GF-D8 (cell line): ENCODE data around the gene CPEB4.
A peak's percentile ranks its signal among the peaks of the same experiment; 100 is the strongest.

Experiments
- DNase-seq: peaks from one replicate; lab custom pipeline; 2025; lab: John Stamatoyannopoulos, UW

The CPEB4 gene

GRCh38 chr5:173887610-173888472 lies at the start of gene CPEB4:
Gene CPEB4 (plus strand): TSS chr5:173888349. CDS start chr5:173889734, 1,385 bp downstream.
- peak; percentile 96 for DNase-seq

- no peak for DNase-seq
Observed at GRCh38 chr5:173839117-173839713, 48.9 kb upstream of the CPEB4 start.

GRCh38 chr5:173840111-173840983 lies 47.8 kb upstream of the CPEB4 start:
- DNase-seq: no peak

GRCh38 chr5:173841710-173842109 lies 46.4 kb upstream of the CPEB4 start:
- DNase-seq: no peak

- no peak for DNase-seq
Observed at GRCh38 chr5:173843794-173844193, 44.4 kb upstream of the CPEB4 start.

- no peak for DNase-seq
Observed at GRCh38 chr5:173845321-173845720, 42.8 kb upstream of the CPEB4 start.

GRCh38 chr5:173846929-173847501 lies 41.1 kb upstream of the CPEB4 start:
- DNase-seq: no peak

GRCh38 chr5:173848986-173849596 lies 39.1 kb upstream of the CPEB4 start:
- no peak for DNase-seq

GRCh38 chr5:173849908-173850307 lies 38.2 kb upstream of the CPEB4 start:
- no peak for DNase-seq

GRCh38 chr5:173850659-173851058 lies 37.5 kb upstream of the CPEB4 start:
- DNase-seq: no peak

- DNase-seq: no peak
Observed at GRCh38 chr5:173851595-173852243, 36.4 kb upstream of the CPEB4 start.

GRCh38 chr5:173852790-173853359 lies 35.3 kb upstream of the CPEB4 start:
- no peak for DNase-seq

- DNase-seq: no peak
Observed at GRCh38 chr5:173853370-173854131, 34.6 kb upstream of the CPEB4 start.

- no peak for DNase-seq
Observed at GRCh38 chr5:173855162-173855994, 32.8 kb upstream of the CPEB4 start.

GRCh38 chr5:173855995-173856656 lies 32.0 kb upstream of the CPEB4 start:
- DNase-seq: no peak

GRCh38 chr5:173857234-173857633 lies 30.9 kb upstream of the CPEB4 start:
- no peak for DNase-seq

GRCh38 chr5:173858021-173858669 lies 30.0 kb upstream of the CPEB4 start:
- no peak for DNase-seq
